Natural killer cell (primary cell): ENCODE measurements around the gene ALDH3A2. TPM values are rescaled to one million over a fixed set of nuclear protein-coding genes. Genes with fewer than 3 reads are reported as not detected.

ENCODE experiments used
- ATAC-seq, 3 donors: fragments of 150-1000 bp in 2 of 3; fragments of 200-7000 bp in 1 of 3; cut with Tn5 transposase; 1 replicate in 1 of 3; 2 replicates in 2 of 3; pipeline ENCODE4 v1.10.0; 2021; ENCODE audit warnings: mild to moderate bottlenecking in 2 of 3, moderate library complexity in 2 of 3
- DNase-seq, 2 donors: peaks; one replicate each; pipeline versions ENCODE4 v3.0.0 to v3.0.0-alpha.2; 2013 to 2021; ENCODE audit warnings: mixed read lengths in 1 of 2
- H3K27ac ChIP-seq: one replicate; pipeline ENCODE4 v1.5.1; 2013; ENCODE audit warnings: mild to moderate bottlenecking, low read length
- H3K27me3 ChIP-seq: one replicate; pipeline ENCODE4 v1.6.1; 2013; ENCODE audit warnings: low read length; ENCODE audit not compliant: control insufficient read depth, insufficient read depth
- H3K36me3 ChIP-seq: one replicate; pipeline ENCODE4 v1.6.1; 2013; ENCODE audit warnings: low read length; ENCODE audit not compliant: control insufficient read depth, insufficient read depth
- H3K4me1 ChIP-seq: one replicate; pipeline ENCODE4 v1.6.1; 2013; ENCODE audit warnings: low read length; ENCODE audit not compliant: control insufficient read depth, insufficient read depth
- H3K4me3 ChIP-seq: one replicate; pipeline ENCODE4 v1.5.1; 2013; ENCODE audit warnings: low read length
- H3K9me3 ChIP-seq: one replicate; pipeline ENCODE4 v1.6.1; 2013; ENCODE audit warnings: low read length; ENCODE audit not compliant: control insufficient read depth, insufficient read depth
- H3K27ac Mint-ChIP-seq, 2 donors: one replicate each; pipeline ENCODE4 v1.8.0; 2022; ENCODE audit warnings: mild to moderate bottlenecking in 2 of 2, mixed read lengths in 2 of 2, moderate library complexity in 1 of 2
- H3K27me3 Mint-ChIP-seq, 2 donors: one replicate each; pipeline ENCODE4 v1.8.0; 2022; ENCODE audit warnings: low read depth in 2 of 2, mixed read lengths in 2 of 2
- H3K36me3 Mint-ChIP-seq: one replicate; pipeline ENCODE4 v1.8.0; 2022; ENCODE audit warnings: mixed read lengths
- H3K4me1 Mint-ChIP-seq, 2 donors: one replicate each; pipeline ENCODE4 v1.8.0; 2022; ENCODE audit warnings: mixed read lengths in 2 of 2
- H3K4me3 Mint-ChIP-seq: one replicate; pipeline ENCODE4 v1.8.0; 2022; ENCODE audit warnings: mild to moderate bottlenecking, moderate library complexity, mixed read lengths
- H3K9me3 Mint-ChIP-seq, 2 donors: one replicate each; pipeline ENCODE4 v1.8.0; 2022; ENCODE audit warnings: mixed read lengths in 2 of 2
- WGBS: methylation state at CpG from one replicate; pipeline ENCODE4 v1.1.7; 2013; ENCODE audit warnings: missing lambda C conversion rate; ENCODE audit not compliant: insufficient coverage; 5-methylcytosine and 5-hydroxymethylcytosine counted together
- intact Hi-C: fragments of 100-400 bp; cut with micrococcal nuclease; formaldehyde crosslinking; loops from one replicate; pipeline ENCODE4 v1.14.2; 2022
- total RNA-seq, 4 donors: library from RNA; stranded (reverse); fragments of 120-200 nt in 1 of 4; gene quantifications; one replicate each; pipeline versions ENCODE4 v1.2.3 to v1.2.4, GENCODE V29; 2013 to 2022
- TF ChIP-seq, protein P1 (sequence below): fragments of 200-600 bp; IDR thresholded peaks from one replicate; pipeline ENCODE4 v1.8.0; 2022; ENCODE audit warnings: antibody characterized with exemption

ALDH3A2 gene
- total RNA-seq, 3 donors from 2014 or later (not counting 1 experiment from before 2014, with no cell fraction given): 25.3 to 33.7 (median 31.4) TPM

DNA sequence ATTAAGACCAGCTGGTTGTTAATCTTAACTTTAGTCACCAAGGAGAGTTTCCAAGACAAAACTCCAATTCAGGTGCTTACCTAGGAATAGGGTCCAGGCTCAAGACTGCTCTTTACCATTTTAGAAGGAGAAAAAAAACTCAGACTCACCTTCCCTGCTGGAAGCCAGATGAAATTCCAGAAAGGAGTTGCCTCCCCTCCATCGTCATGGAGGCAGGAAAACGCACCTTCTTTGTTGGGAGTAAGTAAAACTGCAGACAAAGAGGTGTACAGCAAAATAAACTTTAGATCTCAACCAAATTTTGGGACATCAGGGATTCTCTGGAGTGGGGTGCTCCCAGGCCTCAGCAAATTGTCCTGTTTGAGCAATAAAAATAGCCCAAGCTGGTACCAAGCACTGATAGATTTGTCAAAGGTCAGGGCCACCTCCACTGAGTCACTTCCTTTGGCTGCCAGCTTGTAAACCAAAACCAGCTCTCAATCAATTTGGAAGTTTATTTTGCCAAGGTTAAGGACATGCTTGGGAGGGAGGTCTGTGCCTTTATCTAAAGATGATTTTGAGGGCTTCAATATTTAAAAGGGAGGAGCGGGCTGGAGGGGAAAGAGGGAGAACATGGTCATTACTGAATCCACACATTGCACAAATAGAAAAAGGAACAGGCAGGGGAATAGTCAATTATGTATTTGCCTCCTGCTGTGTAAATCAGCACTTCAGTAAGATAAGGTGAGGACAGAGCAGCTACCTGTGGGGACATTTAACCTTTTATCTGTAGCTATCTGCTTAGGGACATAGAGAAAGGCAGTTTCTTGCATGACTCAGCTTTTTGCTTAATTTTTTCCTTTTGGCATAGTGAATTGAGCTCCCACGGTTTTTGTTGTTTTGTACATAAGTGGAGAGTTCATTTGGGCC is 1.5 kb upstream of the ALDH3A2 start:
- H3K4me1 ChIP-seq: peaks cover 22% of the 10 kb centered on the region
- H3K4me3 ChIP-seq: no peak overlapping the region
- peaks cover 36 to 52% of the 10 kb centered on the region in 2 donors for H3K4me1 Mint-ChIP-seq
- intact Hi-C loops: loop anchor here (5.0 to 10.0 kb wide), 2 partner anchors 135 to 282 kb away; partner anchors contain the start of gene B9D1
- H3K36me3 ChIP-seq: no peaks in the 10 kb centered on the region
- ATAC-seq: no peak
- no peaks in the 10 kb centered on the region for H3K9me3 Mint-ChIP-seq
- H3K36me3 Mint-ChIP-seq: no peaks in the 10 kb centered on the region
- TF ChIP-seq, protein P1, sequence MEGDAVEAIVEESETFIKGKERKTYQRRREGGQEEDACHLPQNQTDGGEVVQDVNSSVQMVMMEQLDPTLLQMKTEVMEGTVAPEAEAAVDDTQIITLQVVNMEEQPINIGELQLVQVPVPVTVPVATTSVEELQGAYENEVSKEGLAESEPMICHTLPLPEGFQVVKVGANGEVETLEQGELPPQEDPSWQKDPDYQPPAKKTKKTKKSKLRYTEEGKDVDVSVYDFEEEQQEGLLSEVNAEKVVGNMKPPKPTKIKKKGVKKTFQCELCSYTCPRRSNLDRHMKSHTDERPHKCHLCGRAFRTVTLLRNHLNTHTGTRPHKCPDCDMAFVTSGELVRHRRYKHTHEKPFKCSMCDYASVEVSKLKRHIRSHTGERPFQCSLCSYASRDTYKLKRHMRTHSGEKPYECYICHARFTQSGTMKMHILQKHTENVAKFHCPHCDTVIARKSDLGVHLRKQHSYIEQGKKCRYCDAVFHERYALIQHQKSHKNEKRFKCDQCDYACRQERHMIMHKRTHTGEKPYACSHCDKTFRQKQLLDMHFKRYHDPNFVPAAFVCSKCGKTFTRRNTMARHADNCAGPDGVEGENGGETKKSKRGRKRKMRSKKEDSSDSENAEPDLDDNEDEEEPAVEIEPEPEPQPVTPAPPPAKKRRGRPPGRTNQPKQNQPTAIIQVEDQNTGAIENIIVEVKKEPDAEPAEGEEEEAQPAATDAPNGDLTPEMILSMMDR: no peak
- no peaks in the 10 kb centered on the region for H3K27me3 ChIP-seq
- H3K27ac Mint-ChIP-seq: peak overlapping the region; percentile 80 to 89
- WGBS: 97% methylated on average over 3 of the region's 4 CpGs
- peak overlapping the region; percentile 76 for H3K27ac ChIP-seq
- H3K9me3 ChIP-seq: no peaks in the 10 kb centered on the region
- H3K4me3 Mint-ChIP-seq: peak overlapping the region; percentile 98
- DNase-seq: peak in 1 of 2 donors; percentile 21
- peaks cover 0 to 7% of the 10 kb centered on the region in 2 donors for H3K27me3 Mint-ChIP-seq

DNA sequence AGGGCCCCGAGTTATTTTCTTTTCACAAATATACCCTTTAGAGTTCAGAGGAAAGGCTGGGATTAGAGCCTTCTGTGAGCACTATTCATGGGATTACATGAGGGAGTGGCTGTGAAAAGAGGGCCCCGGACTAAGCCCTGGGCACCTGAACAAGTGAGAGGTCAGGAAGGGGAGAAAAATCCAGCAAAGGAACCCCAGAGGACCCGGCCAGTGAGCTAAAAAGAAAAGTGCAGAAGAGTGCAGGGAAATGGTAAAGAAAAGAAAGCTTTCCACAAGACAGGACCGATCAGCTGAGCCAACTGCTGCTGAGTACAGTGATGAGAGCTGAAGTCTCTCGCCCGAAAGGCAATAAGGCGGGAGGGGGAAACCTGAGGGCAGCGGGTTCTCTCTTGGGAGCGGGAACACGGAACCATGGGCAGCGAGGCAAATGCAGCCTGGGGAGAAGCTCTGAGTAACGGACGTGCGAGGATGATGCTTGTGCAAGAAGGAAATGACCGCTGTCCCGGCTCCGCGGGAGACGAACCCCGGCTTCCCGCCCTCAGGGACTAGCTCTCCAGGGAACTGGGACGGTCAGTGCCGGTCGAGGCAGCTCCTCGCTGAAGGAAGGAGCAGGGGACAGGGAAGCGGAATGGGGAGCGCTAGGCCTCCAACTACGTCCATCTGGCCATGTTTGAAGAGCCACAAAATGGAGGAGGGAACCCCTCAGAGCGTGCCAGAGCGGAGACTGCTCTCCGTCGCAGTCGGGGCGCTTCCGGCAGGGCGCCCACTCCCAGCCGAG is 665 bp upstream of the ALDH3A2 start:
- Histone ChIP-seq H3K4me3 (peak overlapping the region; percentile 82), H3K9me3 (no peaks in the 10 kb centered on the region), H3K4me1 (peaks cover 22% of the 10 kb centered on the region), H3K27me3 (no peaks in the 10 kb centered on the region), H3K36me3 (peaks cover 2% of the 10 kb centered on the region), H3K27ac (peak overlapping the region; percentile 76)
- WGBS: 4% methylated on average over 36 of the region's 37 CpGs
- TF ChIP-seq, protein P1: no peak
- H3K4me1 Mint-ChIP-seq: peaks cover 36 to 55% of the 10 kb centered on the region in 2 donors
- H3K36me3 Mint-ChIP-seq: no peaks in the 10 kb centered on the region
- no peaks in the 10 kb centered on the region for H3K9me3 Mint-ChIP-seq
- DNase-seq (peak; percentile 37 to 61), ATAC-seq (peak; percentile 30 to 35 (median 31))
- no peaks in the 10 kb centered on the region for H3K27me3 Mint-ChIP-seq
- peak overlapping the region; percentile 80 to 89 for H3K27ac Mint-ChIP-seq
- intact Hi-C loops: loop anchor here (5.0 to 10.0 kb wide), 2 partner anchors 136 to 283 kb away; partner anchors contain the start of gene B9D1
- peak overlapping the region; percentile 98 for H3K4me3 Mint-ChIP-seq

DNA sequence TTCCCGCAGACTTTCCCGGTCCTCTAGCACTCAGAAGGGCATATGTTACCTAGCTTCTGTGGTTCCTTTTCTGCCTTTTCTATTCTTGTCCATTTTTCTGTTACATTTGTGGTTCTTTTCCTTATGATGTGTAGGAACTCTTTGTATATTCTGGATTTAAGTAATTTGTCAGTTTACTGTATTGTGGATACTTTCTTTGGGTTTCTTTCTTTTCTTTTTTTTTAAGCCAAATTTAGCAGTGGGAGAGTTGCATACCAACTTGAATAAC is 657 bp downstream of the ALDH3A2 start:
- Histone ChIP-seq H3K4me1 (peaks cover 22% of the 10 kb centered on the region), H3K9me3 (no peaks in the 10 kb centered on the region), H3K27me3 (no peaks in the 10 kb centered on the region), H3K36me3 (peaks cover 2% of the 10 kb centered on the region), H3K27ac (no peak overlapping the region), H3K4me3 (peak overlapping the region; percentile 82)
- Mint-ChIP-seq H3K9me3 (no peaks in the 10 kb centered on the region), H3K27me3 (no peaks in the 10 kb centered on the region), H3K4me1 (peaks cover 36 to 55% of the 10 kb centered on the region in 2 donors), H3K4me3 (peak overlapping the region; percentile 98), H3K36me3 (no peaks in the 10 kb centered on the region), H3K27ac (peak overlapping the region; percentile 80 to 89)
- intact Hi-C loops: loop anchor here (5.0 to 10.0 kb wide), 2 partner anchors 137 to 284 kb away; partner anchors contain the start of gene B9D1
- TF ChIP-seq, protein P1: no peak
- ATAC-seq (no peak), DNase-seq (no peak)
- 0% methylated on average over 2 of the region's 2 CpGs for WGBS
